ENCODE measurements around the gene GDPD4.
A peak's percentile ranks its signal among the peaks of the same experiment; 100 is the strongest.

GDPD4 gene

DNA sequence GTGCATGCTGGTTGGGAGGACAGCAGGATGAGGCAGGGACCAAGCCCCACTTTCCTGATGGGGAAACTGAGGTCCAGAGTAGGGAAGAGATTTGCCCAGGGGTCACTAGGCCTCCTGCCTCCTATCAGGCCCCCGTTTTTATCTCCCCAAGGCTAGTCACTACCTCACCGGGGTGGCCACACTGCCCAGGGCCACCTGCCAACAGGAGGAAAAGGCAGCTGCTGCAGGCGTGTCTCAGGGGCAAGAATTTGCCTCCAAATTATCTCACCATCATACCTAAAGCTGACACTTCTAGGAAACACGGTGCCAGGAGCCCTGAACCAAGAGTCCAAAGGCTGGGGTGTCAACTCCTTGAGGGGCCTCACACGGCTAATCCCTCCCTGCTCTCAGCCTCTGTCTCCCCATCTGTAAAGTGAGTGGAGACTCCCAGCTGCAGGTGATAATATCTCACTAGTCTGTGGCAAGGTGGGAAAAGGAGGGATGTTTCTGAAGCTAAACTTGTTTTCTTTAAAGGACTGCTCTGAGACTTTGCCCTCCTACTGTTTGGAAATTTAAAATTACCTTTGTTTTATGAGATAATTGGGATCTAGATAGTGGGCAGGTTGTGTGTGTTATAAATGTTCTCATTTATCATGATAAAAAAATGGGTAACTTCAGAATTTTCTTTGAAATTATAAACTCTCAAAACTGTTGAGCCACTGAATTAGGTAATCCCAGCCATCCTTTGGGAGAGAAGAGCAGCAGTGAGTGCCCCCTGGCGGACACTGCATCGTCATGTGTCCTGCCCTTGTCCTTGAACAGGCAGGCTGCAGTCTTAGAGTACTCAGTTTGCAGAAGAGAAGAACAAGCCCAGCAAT, 113.5 kb downstream of the GDPD4 start:
- no peak overlapping the region for H3K23ac ChIP-seq (ENCODE audit: low read depth, low read length, poor library complexity)
- H3K9me3 ChIP-seq (replicated peaks in 1 of 2; ENCODE audit: control insufficient read depth in 2 of 2, insufficient read depth in 1 of 2, low read depth in 1 of 2, low read length in 2 of 2), result peaks cover 0 to 2% of the 10 kb centered on the region in 2 donors
- H3K79me1 ChIP-seq (ENCODE audit: low read depth, low read length), result no peaks in the 10 kb centered on the region
- H2BK5ac ChIP-seq (ENCODE audit: low read length), result no peak overlapping the region
- whole genome bisulfite sequencing, 2 donors (ENCODE audit: extremely low coverage in 2 of 2, insufficient read length in 2 of 2, insufficient replicate concordance in 1 of 2), result no CpG with 5 or more reads among the region's 7 CpGs
- H3K4ac ChIP-seq (ENCODE audit: low read length), result no peak overlapping the region
- no peak overlapping the region for H2BK15ac ChIP-seq (ENCODE audit: low read length)
- H4K8ac ChIP-seq (ENCODE audit: low read depth, low read length), result no peak overlapping the region
- peak overlapping the region; percentile 67 for H3K18ac ChIP-seq (ENCODE audit: low read length)
- no peaks in the 10 kb centered on the region for H3K4me1 ChIP-seq (ENCODE audit: control insufficient read depth in 2 of 2, insufficient read depth in 1 of 2, low read depth in 1 of 2, low read length in 2 of 2)
- peak; percentile 72 for DNase-seq (ENCODE audit: low spot score)
- H2AFZ ChIP-seq (ENCODE audit: low read length), result no peak overlapping the region
- no peaks in the 10 kb centered on the region for H3K27me3 ChIP-seq (ENCODE audit: control insufficient read depth in 3 of 3, insufficient read depth in 3 of 3, low read depth in 1 of 3, low read length in 3 of 3)
- no peak overlapping the region for H3K4me3 ChIP-seq (ENCODE audit: low read length in 2 of 2)
- H4K91ac ChIP-seq (ENCODE audit: low read depth, low read length, poor library complexity), result no peak overlapping the region
- peak overlapping the region; percentile 13 for H2AK5ac ChIP-seq (ENCODE audit: low read depth, low read length)
- H3K14ac ChIP-seq (ENCODE audit: low read length), result no peak overlapping the region
- H3K9ac ChIP-seq (ENCODE audit: low read depth, low read length, poor library complexity), result no peak overlapping the region
- H3K36me3 ChIP-seq (replicated peaks in 1 of 2; ENCODE audit: control insufficient read depth in 2 of 2, insufficient read depth in 2 of 2, low read length in 2 of 2), result no peaks in the 10 kb centered on the region
- H3K27ac ChIP-seq (replicated peaks; ENCODE audit: low read length), result no peak overlapping the region
- no peak overlapping the region for H3K4me2 ChIP-seq (ENCODE audit: insufficient read depth, low read length, poor library complexity, severe bottlenecking)
- H2BK12ac ChIP-seq (ENCODE audit: low read length), result no peak overlapping the region
- no peak overlapping the region for H2BK120ac ChIP-seq (ENCODE audit: low read depth, low read length)

GRCh38 chr11:77187111-77187750, 114.3 kb downstream of the GDPD4 start:
- no peak overlapping the region for H2BK12ac ChIP-seq (ENCODE audit: low read length)
- H3K9ac ChIP-seq (ENCODE audit: low read depth, low read length, poor library complexity), result no peak overlapping the region
- H2AK5ac ChIP-seq (ENCODE audit: low read depth, low read length), result no peak overlapping the region
- H3K36me3 ChIP-seq (replicated peaks in 1 of 2; ENCODE audit: control insufficient read depth in 2 of 2, insufficient read depth in 2 of 2, low read length in 2 of 2), result no peaks in the 10 kb centered on the region
- WGBS, 2 donors (ENCODE audit: extremely low coverage in 2 of 2, insufficient read length in 2 of 2, insufficient replicate concordance in 1 of 2), result no CpG with 5 or more reads among the region's 9 CpGs
- peak overlapping the region; percentile 66 for H4K8ac ChIP-seq (ENCODE audit: low read depth, low read length)
- no peaks in the 10 kb centered on the region for H3K27me3 ChIP-seq (ENCODE audit: control insufficient read depth in 3 of 3, insufficient read depth in 3 of 3, low read depth in 1 of 3, low read length in 3 of 3)
- no peak overlapping the region for H4K91ac ChIP-seq (ENCODE audit: low read depth, low read length, poor library complexity)
- H2AFZ ChIP-seq (ENCODE audit: low read length), result no peak overlapping the region
- H3K4me3 ChIP-seq (ENCODE audit: low read length in 2 of 2), result no peak overlapping the region
- H3K4ac ChIP-seq (ENCODE audit: low read length), result no peak overlapping the region
- H3K79me1 ChIP-seq (ENCODE audit: low read depth, low read length), result no peaks in the 10 kb centered on the region
- no peak overlapping the region for H2BK120ac ChIP-seq (ENCODE audit: low read depth, low read length)
- no peak for DNase-seq (ENCODE audit: low spot score)
- H3K23ac ChIP-seq (ENCODE audit: low read depth, low read length, poor library complexity), result no peak overlapping the region
- no peak overlapping the region for H3K4me2 ChIP-seq (ENCODE audit: insufficient read depth, low read length, poor library complexity, severe bottlenecking)
- H2BK5ac ChIP-seq (ENCODE audit: low read length), result no peak overlapping the region
- no peak overlapping the region for H2BK15ac ChIP-seq (ENCODE audit: low read length)
- no peak overlapping the region for H3K27ac ChIP-seq (replicated peaks; ENCODE audit: low read length)
- H3K14ac ChIP-seq (ENCODE audit: low read length), result no peak overlapping the region
- no peak overlapping the region for H3K18ac ChIP-seq (ENCODE audit: low read length)
- H3K4me1 ChIP-seq (ENCODE audit: control insufficient read depth in 2 of 2, insufficient read depth in 1 of 2, low read depth in 1 of 2, low read length in 2 of 2), result no peaks in the 10 kb centered on the region
- no peaks in the 10 kb centered on the region for H3K9me3 ChIP-seq (replicated peaks in 1 of 2; ENCODE audit: control insufficient read depth in 2 of 2, insufficient read depth in 1 of 2, low read depth in 1 of 2, low read length in 2 of 2)

- no peak overlapping the region for H3K4me2 ChIP-seq (ENCODE audit: insufficient read depth, low read length, poor library complexity, severe bottlenecking)
These were observed 115.2 kb downstream of the GDPD4 start for GRCh38 chr11:77186302-77186701.

GRCh38 chr11:77184136-77184860, 117.2 kb downstream of the GDPD4 start:
- no peak overlapping the region for H3K27ac ChIP-seq (replicated peaks; ENCODE audit: low read length)
- H2BK12ac ChIP-seq (ENCODE audit: low read length), result no peak overlapping the region
- no peak overlapping the region for H4K8ac ChIP-seq (ENCODE audit: low read depth, low read length)
- no peak overlapping the region for H3K14ac ChIP-seq (ENCODE audit: low read length)
- no peak overlapping the region for H3K4me3 ChIP-seq (ENCODE audit: low read length in 2 of 2)
- H2BK5ac ChIP-seq (ENCODE audit: low read length), result no peak overlapping the region
- no peak overlapping the region for H3K4ac ChIP-seq (ENCODE audit: low read length)
- H3K4me1 ChIP-seq (ENCODE audit: control insufficient read depth in 2 of 2, insufficient read depth in 1 of 2, low read depth in 1 of 2, low read length in 2 of 2), result no peaks in the 10 kb centered on the region
- no peak overlapping the region for H2BK120ac ChIP-seq (ENCODE audit: low read depth, low read length)
- H3K36me3 ChIP-seq (replicated peaks in 1 of 2; ENCODE audit: control insufficient read depth in 2 of 2, insufficient read depth in 2 of 2, low read length in 2 of 2), result no peaks in the 10 kb centered on the region
- H2AK5ac ChIP-seq (ENCODE audit: low read depth, low read length), result peak overlapping the region; percentile 3
- WGBS, 2 donors (ENCODE audit: extremely low coverage in 2 of 2, insufficient read length in 2 of 2, insufficient replicate concordance in 1 of 2), result no CpG with 5 or more reads among the region's 15 CpGs
- H3K27me3 ChIP-seq (ENCODE audit: control insufficient read depth in 3 of 3, insufficient read depth in 3 of 3, low read depth in 1 of 3, low read length in 3 of 3), result no peaks in the 10 kb centered on the region
- H3K79me1 ChIP-seq (ENCODE audit: low read depth, low read length), result no peaks in the 10 kb centered on the region
- H4K91ac ChIP-seq (ENCODE audit: low read depth, low read length, poor library complexity), result no peak overlapping the region
- H2BK15ac ChIP-seq (ENCODE audit: low read length), result no peak overlapping the region
- H3K9ac ChIP-seq (ENCODE audit: low read depth, low read length, poor library complexity), result no peak overlapping the region
- H2AFZ ChIP-seq (ENCODE audit: low read length), result no peak overlapping the region
- no peaks in the 10 kb centered on the region for H3K9me3 ChIP-seq (replicated peaks in 1 of 2; ENCODE audit: control insufficient read depth in 2 of 2, insufficient read depth in 1 of 2, low read depth in 1 of 2, low read length in 2 of 2)
- no peak overlapping the region for H3K18ac ChIP-seq (ENCODE audit: low read length)
- peak overlapping the region; percentile 58 for H3K23ac ChIP-seq (ENCODE audit: low read depth, low read length, poor library complexity)
- no peak overlapping the region for H3K4me2 ChIP-seq (ENCODE audit: insufficient read depth, low read length, poor library complexity, severe bottlenecking)
- DNase-seq (ENCODE audit: low spot score), result no peak

More at GRCh38 chr11:77186302-77186701, 115.2 kb downstream of the GDPD4 start:
- H2AK5ac ChIP-seq (ENCODE audit: low read depth, low read length), result no peak overlapping the region
- WGBS, 2 donors (ENCODE audit: extremely low coverage in 2 of 2, insufficient read length in 2 of 2, insufficient replicate concordance in 1 of 2), result no CpG with 5 or more reads among the region's 1 CpG
- no peak overlapping the region for H3K9ac ChIP-seq (ENCODE audit: low read depth, low read length, poor library complexity)
- H4K91ac ChIP-seq (ENCODE audit: low read depth, low read length, poor library complexity), result no peak overlapping the region
- H3K4me1 ChIP-seq (ENCODE audit: control insufficient read depth in 2 of 2, insufficient read depth in 1 of 2, low read depth in 1 of 2, low read length in 2 of 2), result no peaks in the 10 kb centered on the region
- H3K27ac ChIP-seq (replicated peaks; ENCODE audit: low read length), result no peak overlapping the region
- H3K23ac ChIP-seq (ENCODE audit: low read depth, low read length, poor library complexity), result no peak overlapping the region
- H3K4me3 ChIP-seq (ENCODE audit: low read length in 2 of 2), result no peak overlapping the region
- H2BK5ac ChIP-seq (ENCODE audit: low read length), result no peak overlapping the region
- no peak overlapping the region for H3K14ac ChIP-seq (ENCODE audit: low read length)
- no peak overlapping the region for H3K18ac ChIP-seq (ENCODE audit: low read length)
- no peak overlapping the region for H2BK120ac ChIP-seq (ENCODE audit: low read depth, low read length)
- H3K9me3 ChIP-seq (replicated peaks in 1 of 2; ENCODE audit: control insufficient read depth in 2 of 2, insufficient read depth in 1 of 2, low read depth in 1 of 2, low read length in 2 of 2), result no peaks in the 10 kb centered on the region
- H3K4ac ChIP-seq (ENCODE audit: low read length), result no peak overlapping the region
- DNase-seq (ENCODE audit: low spot score), result no peak
- H2BK12ac ChIP-seq (ENCODE audit: low read length), result no peak overlapping the region
- H2BK15ac ChIP-seq (ENCODE audit: low read length), result no peak overlapping the region
- no peak overlapping the region for H4K8ac ChIP-seq (ENCODE audit: low read depth, low read length)
- H3K27me3 ChIP-seq (ENCODE audit: control insufficient read depth in 3 of 3, insufficient read depth in 3 of 3, low read depth in 1 of 3, low read length in 3 of 3), result no peaks in the 10 kb centered on the region
- no peaks in the 10 kb centered on the region for H3K79me1 ChIP-seq (ENCODE audit: low read depth, low read length)
- H3K36me3 ChIP-seq (replicated peaks in 1 of 2; ENCODE audit: control insufficient read depth in 2 of 2, insufficient read depth in 2 of 2, low read length in 2 of 2), result no peaks in the 10 kb centered on the region
- no peak overlapping the region for H2AFZ ChIP-seq (ENCODE audit: low read length)
